Activated CD4-positive, alpha-beta T cell treated with anti-CD3 and anti-CD28 coated beads, Interleukin-2, Interleukin-6, amounts not matched to agents 100 ng/mL and 50 ng/mL, durations not matched to agents 16 hours and 8 hours (primary cell): ENCODE results near the gene MRPS16.

Source experiments
- DNase-seq: peaks from one replicate; pipeline ENCODE4 v3.0.0-alpha.2; 2020

MRPS16 gene

DNA sequence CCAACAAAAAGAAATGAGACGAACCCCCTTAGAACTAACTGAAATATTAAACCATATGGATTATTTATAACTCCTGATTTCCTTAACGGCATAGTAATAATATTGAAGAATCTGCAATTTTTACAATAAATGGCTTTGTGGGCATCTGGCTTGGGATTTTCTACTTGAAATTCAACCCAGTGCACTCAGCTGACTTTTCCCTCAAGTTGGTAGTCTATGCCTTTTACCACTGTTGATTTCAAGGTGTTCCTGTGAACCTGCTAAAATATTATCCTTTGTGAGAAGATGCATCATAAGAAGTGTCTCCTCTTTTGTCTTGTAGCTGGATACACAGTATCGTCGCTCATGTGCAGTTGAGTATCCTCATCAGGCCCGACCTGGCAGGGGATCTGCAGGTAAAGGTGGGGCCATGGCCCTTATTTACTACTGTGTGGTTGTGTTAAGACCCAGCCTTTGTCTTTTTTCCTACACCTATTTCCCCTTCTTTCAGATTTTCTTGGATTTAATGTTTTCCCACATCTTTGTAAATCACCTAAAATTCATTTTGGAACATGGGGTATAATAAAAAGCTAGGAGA is 13.4 kb downstream of the MRPS16 start:
- DNase-seq, result no peak

- no peak for DNase-seq
These were observed 17.7 kb downstream of the MRPS16 start for GRCh38 chr10:73234695-73235094.

DNA sequence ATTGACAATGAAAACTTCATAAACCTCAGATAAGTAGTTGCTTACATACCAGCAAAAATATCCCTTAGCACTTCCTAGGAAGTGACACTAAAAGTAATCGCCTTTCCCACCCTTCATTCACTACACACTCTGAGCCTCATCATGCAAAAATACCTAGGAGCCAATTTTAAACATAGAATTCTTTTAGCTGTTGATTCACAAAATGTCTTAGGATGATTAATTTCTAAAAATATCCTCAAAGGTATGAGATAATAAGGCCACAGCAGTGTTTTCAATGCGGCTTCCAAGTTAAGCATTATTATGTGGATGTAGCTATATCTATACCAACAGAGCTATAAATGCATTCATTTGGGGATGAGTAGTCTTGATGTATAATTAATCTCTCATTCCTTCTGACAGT is 18.6 kb downstream of the MRPS16 start:
- no peak for DNase-seq

GRCh38 chr10:73232887-73233286 is 19.6 kb downstream of the MRPS16 start:
- DNase-seq, result no peak

DNA sequence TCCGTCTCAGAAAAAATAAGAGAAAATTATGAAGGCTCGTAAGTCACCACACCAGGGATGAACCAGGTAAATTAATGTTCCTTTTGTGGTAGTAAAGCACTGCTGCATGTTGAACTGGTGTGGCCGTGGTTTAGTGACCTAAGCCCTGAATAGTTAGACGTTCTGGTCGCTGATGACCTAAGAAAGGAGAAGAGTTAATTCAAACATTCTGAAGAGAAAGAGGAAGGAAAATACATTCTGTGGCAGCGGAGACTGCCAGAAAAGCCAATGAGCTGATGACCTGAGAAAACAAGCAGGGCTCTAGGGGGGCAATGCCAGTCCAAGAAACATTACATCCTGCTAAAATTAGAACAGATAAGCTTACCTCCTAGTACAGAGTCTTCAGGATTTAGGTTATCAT is 22.9 kb downstream of the MRPS16 start:
- no peak for DNase-seq

DNA sequence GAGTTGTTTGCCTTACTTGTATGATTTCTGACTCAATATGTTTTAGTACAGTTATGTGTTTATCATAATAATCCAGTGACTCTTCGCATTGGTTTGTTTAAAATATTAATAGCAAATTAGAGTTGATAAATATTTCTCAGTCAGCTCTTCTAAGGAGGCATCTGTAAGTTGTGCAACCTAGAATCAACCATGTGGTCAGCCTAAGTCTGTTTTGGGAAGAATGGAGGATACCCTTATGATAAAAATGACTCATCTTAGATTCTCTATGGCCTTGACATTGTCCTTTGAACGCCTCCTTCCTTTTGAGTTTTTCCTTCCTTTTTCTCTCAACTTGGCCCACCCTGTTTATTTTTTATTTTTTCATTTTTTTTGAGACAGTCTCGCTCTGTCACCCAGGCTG is 24.2 kb downstream of the MRPS16 start:
- no peak for DNase-seq

DNA sequence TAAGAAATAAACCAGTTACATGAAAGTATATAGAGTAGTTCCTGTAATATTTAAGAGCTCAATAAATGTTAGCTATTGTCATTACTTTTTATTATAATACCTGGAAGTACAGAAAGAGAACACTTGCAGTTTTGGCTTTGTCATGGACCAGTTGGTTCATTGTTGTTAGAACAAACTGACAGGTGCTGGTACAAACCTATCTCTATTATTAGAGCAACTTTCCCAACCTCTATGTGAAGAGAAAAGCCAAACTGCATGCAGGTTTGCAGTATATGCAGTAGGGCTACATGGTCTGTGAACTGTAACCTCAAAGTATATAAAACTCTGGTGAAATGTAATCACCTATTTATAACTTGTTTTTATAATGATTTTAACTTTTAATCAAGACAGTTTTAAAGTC is 25.8 kb downstream of the MRPS16 start:
- no peak for DNase-seq

DNA sequence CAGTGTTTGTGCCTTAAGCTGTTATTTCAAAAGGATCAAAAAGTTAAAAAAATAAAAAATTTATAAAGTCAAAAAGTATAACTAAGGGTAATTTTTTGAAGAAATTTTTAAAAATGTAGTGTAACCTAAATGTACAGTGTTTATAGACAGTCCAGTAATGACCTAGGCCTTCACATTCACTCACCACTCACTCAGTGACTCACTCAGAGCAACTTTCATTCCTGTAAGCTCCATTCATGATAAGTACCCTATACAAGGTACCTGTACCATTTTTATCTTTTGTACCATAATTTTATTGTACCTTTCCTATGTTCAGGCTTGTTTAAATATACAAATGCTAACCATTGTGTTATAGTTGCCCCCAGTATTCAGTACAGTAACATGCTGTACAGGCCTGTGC is 26.9 kb downstream of the MRPS16 start:
- no peak for DNase-seq

GRCh38 chr10:73220989-73221388 is 31.5 kb downstream of the MRPS16 start:
- DNase-seq, result no peak

- DNase-seq, result no peak
These were observed 33.1 kb downstream of the MRPS16 start for GRCh38 chr10:73219384-73219783.

DNA sequence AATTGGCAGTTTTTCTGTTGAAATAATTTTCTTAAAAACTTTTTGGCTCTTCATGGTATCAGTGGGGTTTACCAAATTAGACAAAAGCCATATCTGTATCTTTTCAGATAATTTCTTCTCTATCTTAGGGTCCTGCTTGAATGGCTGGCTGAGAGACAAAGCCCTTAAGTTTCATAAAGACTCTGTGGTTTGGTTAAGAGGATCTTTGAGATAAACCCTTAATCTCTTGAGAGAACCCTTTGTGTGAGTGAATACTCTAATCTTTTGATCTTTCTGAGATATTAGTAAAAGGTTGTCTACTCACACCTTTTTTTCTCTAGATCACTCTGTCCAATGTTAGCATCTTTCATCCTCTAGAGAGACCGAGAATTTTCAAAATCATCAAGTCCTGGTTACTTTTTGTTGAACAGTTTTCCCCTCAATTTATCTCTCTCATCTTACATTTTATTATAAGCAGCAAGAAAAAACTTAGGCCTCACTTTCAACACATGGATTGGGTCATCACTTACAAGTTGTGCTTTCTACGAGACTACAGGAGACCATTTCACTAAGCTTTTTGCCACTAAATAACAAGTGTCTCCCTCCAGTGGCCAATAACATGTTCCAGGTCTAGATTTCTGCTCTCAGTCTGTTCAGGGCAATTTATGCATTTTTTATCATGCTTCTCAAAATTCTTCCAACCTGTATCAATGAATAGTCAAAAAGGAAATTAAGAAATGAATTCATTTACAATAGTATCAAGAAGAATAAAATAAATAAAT is 33.8 kb downstream of the MRPS16 start:
- DNase-seq, result no peak

GRCh38 chr10:73217628-73218027 is 34.8 kb downstream of the MRPS16 start:
- no peak for DNase-seq

DNA sequence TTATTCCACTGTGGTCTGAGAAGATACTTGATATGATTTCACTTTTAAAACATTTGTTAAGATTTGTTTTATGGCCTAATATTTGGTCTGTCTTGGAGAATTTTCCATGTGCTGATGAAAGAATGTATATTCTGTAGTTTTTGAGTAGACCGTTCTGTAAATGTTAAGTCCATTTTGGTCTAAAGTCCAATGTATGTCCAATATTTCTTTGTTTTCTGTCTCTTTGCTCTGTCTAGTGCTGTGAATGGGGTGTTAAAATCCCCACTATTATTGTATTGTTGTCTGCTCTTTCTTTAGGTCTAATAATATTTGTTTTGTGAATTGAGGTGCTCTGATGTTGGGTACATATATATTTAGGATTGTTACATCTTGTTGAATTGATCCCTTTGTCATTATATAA is 36.7 kb downstream of the MRPS16 start:
- no peak for DNase-seq

DNA sequence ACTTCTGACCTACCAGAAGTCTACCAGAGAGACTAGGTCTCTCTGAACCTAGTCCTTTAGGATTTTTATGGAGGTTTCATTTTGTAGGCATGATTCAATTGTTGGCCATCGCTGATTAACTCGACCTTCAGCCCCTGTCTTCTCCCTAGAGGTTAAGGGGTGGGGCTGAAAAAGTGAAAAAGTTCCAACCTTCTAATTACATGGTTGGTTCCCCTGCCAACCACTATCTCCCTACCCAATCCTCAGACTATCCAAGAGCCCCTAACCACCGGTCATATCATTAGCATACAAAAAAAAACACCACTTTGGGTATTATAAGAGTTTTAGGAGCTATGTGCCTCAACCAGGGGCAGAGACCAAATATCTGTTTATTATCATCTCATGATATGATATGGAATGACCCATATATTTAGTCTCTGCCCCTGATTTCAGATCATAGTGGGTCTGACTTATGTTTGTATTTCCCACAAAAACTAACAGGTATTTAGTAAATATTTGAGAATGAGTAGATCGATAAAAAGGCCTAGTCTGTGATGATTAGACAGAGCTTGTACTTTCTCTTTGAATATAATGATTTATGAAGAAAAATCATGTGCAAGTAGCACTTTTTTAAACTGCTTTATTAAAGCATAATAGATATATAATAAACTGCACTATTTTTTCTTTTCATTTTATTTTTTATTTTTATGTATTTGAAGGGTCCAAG is 41.2 kb downstream of the MRPS16 start:
- DNase-seq, result no peak

DNA sequence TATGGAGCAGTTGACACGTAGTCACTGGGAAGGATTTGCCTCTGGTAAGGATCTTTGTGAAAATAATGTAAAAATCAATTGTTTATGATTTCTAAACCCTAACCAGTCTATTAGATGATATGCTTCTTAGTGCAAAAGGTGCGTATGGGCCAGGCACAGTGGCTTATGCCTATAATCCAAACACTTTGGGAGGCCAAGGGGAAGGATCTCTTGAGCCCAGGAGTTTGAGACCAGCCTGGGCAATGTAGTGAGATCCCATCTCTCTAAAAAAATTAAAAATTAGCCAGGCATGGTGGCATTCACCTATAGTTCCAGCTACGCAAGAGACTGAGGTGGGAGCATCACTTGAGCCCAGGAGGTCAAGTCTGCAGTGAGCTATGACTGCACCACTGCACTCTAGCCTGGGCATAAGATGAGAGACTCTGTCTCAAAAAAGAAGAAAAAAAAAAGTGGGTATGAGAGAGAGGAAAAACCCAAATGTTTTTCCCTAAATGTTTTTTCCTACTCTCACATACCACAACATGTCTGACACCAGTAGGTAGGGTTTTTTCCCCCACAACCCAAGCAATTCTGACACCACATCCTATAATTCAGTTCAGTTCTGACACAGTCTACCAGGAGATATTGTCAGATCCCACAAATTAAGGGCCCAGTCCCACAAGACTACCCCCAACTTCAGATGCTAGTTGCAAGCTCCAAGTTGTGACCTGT is 41.9 kb downstream of the MRPS16 start:
- DNase-seq, result no peak

- no peak for DNase-seq
These were observed 42.7 kb downstream of the MRPS16 start for GRCh38 chr10:73209705-73210104.

GRCh38 chr10:73207883-73208282 is 44.6 kb downstream of the MRPS16 start:
- DNase-seq, result no peak

- DNase-seq, result no peak
These were observed 46.1 kb downstream of the MRPS16 start for GRCh38 chr10:73206385-73206784.

DNA sequence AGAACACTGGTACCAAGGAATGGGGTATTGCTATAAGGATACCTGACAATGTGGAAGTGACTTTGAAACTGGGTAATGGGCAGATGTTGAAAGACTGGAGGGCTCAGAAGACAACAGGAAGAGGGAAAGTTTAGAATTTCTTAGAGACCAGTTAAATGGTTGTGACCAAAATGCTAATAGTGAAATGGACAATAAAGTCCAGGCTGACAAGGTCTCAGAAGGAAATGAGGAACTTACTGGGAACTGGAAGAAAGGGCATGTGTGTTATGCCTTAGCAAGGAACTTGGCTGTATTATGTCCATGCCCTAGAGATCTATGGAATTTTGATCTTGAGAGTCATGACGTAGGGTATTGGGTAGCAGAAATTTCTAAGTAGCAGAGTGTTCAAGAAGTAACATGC is 46.6 kb downstream of the MRPS16 start:
- DNase-seq, result no peak

- DNase-seq, result no peak
These were observed 47.4 kb downstream of the MRPS16 start for GRCh38 chr10:73205081-73205480.
